GM12878 (cell line): ENCODE data around the gene EYA2. TPM values are rescaled to one million over a fixed set of nuclear protein-coding genes. Genes with fewer than 3 reads are reported as not detected.

Experiments
- ATAC-seq: fragments of 200-7000 bp; cut with Tn5 transposase; 3 replicates; pipeline ENCODE4 v1.9.1; 2020; ENCODE audit warnings: mild to moderate bottlenecking, moderate library complexity
- BruUV-seq: library from RNA; stranded (reverse); fragments of 400-500 nt; replicated peaks from 2 replicates; lab custom pipeline; 2021; lab: Mats Ljungman, UMichigan
- CTCF ChIA-PET: fragments of 300-600 bp; sonication (Branson Sonifier 250); formaldehyde crosslinking; extraction: SDS; loops from one replicate; lab custom pipeline; 2021; ENCODE audit warnings: inconsistent platforms; lab: Yijun Ruan, JAX
- POLR2A ChIA-PET: fragments of 350-600 bp; formaldehyde crosslinking; extraction: SDS; loops from one replicate; lab custom pipeline; 2021; ENCODE audit warnings: inconsistent platforms; lab: Charles Lee
- RAD21 ChIA-PET: fragments of 300-600 bp; sonication (Branson Sonifier 250); formaldehyde crosslinking; loops from one replicate; lab custom pipeline; 2023; ENCODE audit warnings: antibody characterized with exemption; ENCODE audit not compliant: unreplicated experiment; lab: Charles Lee
- SMC1A ChIA-PET: fragments of 300-600 bp; sonication (Branson Sonifier 250); formaldehyde crosslinking; loops from one replicate; lab custom pipeline; 2023; ENCODE audit not compliant: unreplicated experiment, uncharacterized antibody; lab: Charles Lee
- DNase-seq: peaks from one replicate; pipeline ENCODE4 v3.0.0-alpha.2; 2011; ENCODE audit warnings: low read depth, low spot score
- FAIRE-seq: peaks from 3 replicates; lab custom pipeline; 2011; peaks lifted over from hg19 to GRCh38; lab: Jason Lieb, UNC
- H2AFZ ChIP-seq: 2 replicates; pipeline ENCODE4 v1.6.0; 2011; ENCODE audit warnings: low read depth, low read length, control low read depth; ENCODE audit not compliant: control insufficient read depth
- H3K27ac ChIP-seq: 2 replicates; pipeline ENCODE4 v1.5.1; 2011; ENCODE audit warnings: control low read depth; ENCODE audit not compliant: control insufficient read depth, insufficient read depth
- H3K27me3 ChIP-seq, 2 experiments: replicated peaks in 1 of 2; 2 replicates each; pipeline versions ENCODE4 v1.6.0 to v1.6.1; 2011; ENCODE audit warnings: low read length in 1 of 2; ENCODE audit not compliant: control insufficient read depth in 2 of 2, insufficient read depth in 2 of 2
- H3K36me3 ChIP-seq, 2 experiments: 2 replicates each; pipeline ENCODE4 v1.5.1; 2011; ENCODE audit warnings: low read length in 1 of 2; ENCODE audit not compliant: control insufficient read depth in 2 of 2, insufficient read depth in 2 of 2
- H3K4me1 ChIP-seq: 2 replicates; pipeline ENCODE4 v1.6.1; 2011; ENCODE audit warnings: mild to moderate bottlenecking, low read length, moderate library complexity, mixed read lengths; ENCODE audit not compliant: control insufficient read depth, insufficient read depth
- H3K4me2 ChIP-seq: 2 replicates; pipeline ENCODE4 v1.6.0; 2011; ENCODE audit warnings: control low read depth; ENCODE audit not compliant: control insufficient read depth, insufficient read depth
- H3K4me3 ChIP-seq: fragments of 200-600 bp; sonication (generic); 2 replicates; pipeline ENCODE4 v1.5.1; 2016
- H3K79me2 ChIP-seq: 2 replicates; pipeline ENCODE4 v1.6.0; 2011; ENCODE audit warnings: low read length; ENCODE audit not compliant: control insufficient read depth, insufficient read depth
- H3K9ac ChIP-seq: 2 replicates; pipeline ENCODE4 v1.8.0; 2011; ENCODE audit warnings: low read length, control low read depth, mixed read lengths; ENCODE audit not compliant: control insufficient read depth, insufficient read depth
- H3K9me3 ChIP-seq: replicated peaks from 3 replicates; pipeline ENCODE4 v1.5.1; 2011; ENCODE audit warnings: mild to moderate bottlenecking, low read length; ENCODE audit not compliant: control insufficient read depth, insufficient read depth
- H4K20me1 ChIP-seq: 2 replicates; pipeline ENCODE4 v1.6.0; 2011; ENCODE audit not compliant: control insufficient read depth, insufficient read depth
- BACH1 ChIP-seq: fragments of 450-650 bp; IDR thresholded peaks from 2 replicates; pipeline ENCODE4 v1.6.1; 2017; ENCODE audit warnings: mild to moderate bottlenecking, borderline replicate concordance
- EGR1 ChIP-seq, 2 experiments: IDR thresholded peaks; 1 replicate in 1 of 2; 2 replicates in 1 of 2; pipeline ENCODE4 v1.6.1; 2011 to 2012; ENCODE audit warnings: low read depth in 2 of 2, low read length in 2 of 2, borderline replicate concordance in 1 of 2, mild to moderate bottlenecking in 1 of 2, moderate library complexity in 1 of 2
- MTA2 ChIP-seq: fragments of 450-650 bp; IDR thresholded peaks from 2 replicates; pipeline ENCODE4 v1.6.1; 2016; ENCODE audit warnings: low read depth, mild to moderate bottlenecking, moderate library complexity
- NRF1 ChIP-seq: conservative IDR thresholded peaks from 2 replicates; pipeline ENCODE4 v1.6.1; 2011; ENCODE audit warnings: mild to moderate bottlenecking, low read depth, low read length, improper control_type of control experiment
- RB1 ChIP-seq: fragments of 450-650 bp; formaldehyde crosslinking; IDR thresholded peaks from 2 replicates; pipeline ENCODE4 v1.6.1; 2017; ENCODE audit warnings: mild to moderate bottlenecking, borderline replicate concordance
- SMC3 ChIP-seq: IDR thresholded peaks from 2 replicates; pipeline ENCODE4 v1.6.1; 2011; ENCODE audit warnings: low read length, improper control_type of control experiment, borderline replicate concordance
- SUZ12 ChIP-seq: fragments of 200-600 bp; sonication (generic); IDR thresholded peaks from one replicate; pipeline ENCODE4 v1.6.1; 2018; ENCODE audit warnings: antibody characterized with exemption, mild to moderate bottlenecking; ENCODE audit not compliant: unreplicated experiment
- WGBS: methylation state at CpG from one replicate; pipeline ENCODE4 v1.1.6; 2016; ENCODE audit warnings: low lambda C conversion rate; ENCODE audit not compliant: insufficient replicate concordance, insufficient coverage; ENCODE audit errors: missing lambda C conversion rate; 5-methylcytosine and 5-hydroxymethylcytosine counted together
- in situ Hi-C: fragments of 300-500 bp; cut with MboI; formaldehyde crosslinking; loops from 9 replicates; pipeline ENCODE4 v1.14.3; 2018; ENCODE audit warnings: mixed read lengths
- intact Hi-C: fragments of 100-400 bp; cut with micrococcal nuclease; formaldehyde crosslinking; loops from one replicate; pipeline ENCODE4 v1.14.2; 2022; ENCODE audit not compliant: unreplicated experiment
- polyA plus RNA-seq, 11 experiments: library from polyadenylated mRNA; depleted of rRNA in 4 of 11; unstranded in 6 of 11; stranded (reverse) in 5 of 11; fragments of >200 nt; fragmentation: Nextera tagmentation in 4 of 11; fragmentation: Illumina TruSeq in 1 of 11; extraction: Ambion mirVana in 4 of 11; extraction: Trizol in 1 of 11; gene quantifications; 1 replicate in 1 of 11; 2 replicates in 10 of 11; pipeline versions ENCODE4 v1.2.1 to v1.2.3, GENCODE V29; 2011 to 2016; ENCODE audit warnings: inconsistent platforms in 2 of 11, missing spikeins in 2 of 11, low read depth in 1 of 11
- total RNA-seq, 4 experiments: library from RNA; depleted of rRNA in 3 of 4; stranded (reverse); fragments of >200 nt in 3 of 4; fragmentation: Illumina TruSeq in 1 of 4; extraction: Trizol in 1 of 4; gene quantifications; 2 replicates each; pipeline versions ENCODE4 v1.2.1 to v1.2.3, GENCODE V29; 2013 to 2021
- TF ChIP-seq, protein P1 (sequence below), 3 experiments: IDR thresholded peaks in 2 of 3; conservative IDR thresholded peaks in 1 of 3; 2 replicates each; pipeline ENCODE4 v1.5.1; 2011; ENCODE audit warnings: low read depth in 3 of 3, low read length in 3 of 3, mild to moderate bottlenecking in 3 of 3, control low read depth in 2 of 3, moderate library complexity in 2 of 3, inconsistent platforms in 1 of 3, mixed read lengths in 1 of 3; ENCODE audit not compliant: control insufficient read depth in 2 of 3, insufficient read depth in 1 of 3; ENCODE audit errors: extremely low read depth in 1 of 3
- TF ChIP-seq, protein P2 (sequence below): IDR thresholded peaks from 2 replicates; pipeline ENCODE4 v1.6.1; 2012; ENCODE audit warnings: low read length, inconsistent platforms
- TF ChIP-seq, protein P3 (sequence below): IDR thresholded peaks from 2 replicates; pipeline ENCODE4 v1.6.1; 2012; ENCODE audit warnings: low read depth, low read length, improper control_type of control experiment
- TF ChIP-seq, protein P4 (sequence below): IDR thresholded peaks from 2 replicates; pipeline ENCODE4 v1.6.1; 2011; ENCODE audit warnings: mild to moderate bottlenecking, low read depth, low read length, moderate library complexity; ENCODE audit not compliant: insufficient replicate concordance
- TF ChIP-seq, protein P5 (sequence below): fragments of 450-650 bp; conservative IDR thresholded peaks from 2 replicates; pipeline ENCODE4 v1.6.1; 2017; ENCODE audit warnings: mild to moderate bottlenecking, moderate library complexity

The EYA2 gene
- total and polyA plus RNA-seq, 10 of the 15 experiments (the other 5 are each of a cell fraction or from before 2014, with no cell fraction given) = 0.20 TPM; not detected in 9

DNA sequence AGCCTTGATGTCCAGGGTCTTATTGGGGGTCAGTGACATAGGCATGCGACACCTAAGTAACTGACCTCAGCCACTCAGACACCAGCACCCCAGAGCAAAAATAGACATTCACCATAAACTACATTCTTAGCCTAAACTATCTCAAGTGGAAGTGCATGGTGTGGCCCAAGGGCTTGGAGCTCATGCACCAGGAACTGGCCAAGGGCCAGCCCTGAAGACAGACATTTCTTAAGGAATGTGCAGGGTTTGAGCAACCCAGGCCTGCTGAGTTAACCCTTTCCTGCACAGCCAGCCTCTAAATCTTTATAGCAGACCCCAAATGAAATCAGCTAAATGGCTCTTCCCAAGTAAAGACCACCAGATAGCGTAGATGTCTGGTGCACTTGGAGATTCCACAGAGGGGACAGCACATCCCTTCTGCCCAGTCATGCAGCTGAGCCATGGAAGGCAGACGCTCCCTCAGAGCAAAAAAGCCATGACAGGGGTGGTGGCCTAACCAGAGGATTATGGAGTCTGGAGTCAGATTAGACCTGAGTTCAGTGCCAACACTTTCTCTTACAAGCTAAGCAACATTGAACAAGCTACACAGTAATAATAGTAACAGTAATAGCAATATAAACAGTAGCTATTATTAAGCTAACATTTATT is 239.3 kb downstream of the EYA2 start (continued):
- TF ChIP-seq, protein P1, sequence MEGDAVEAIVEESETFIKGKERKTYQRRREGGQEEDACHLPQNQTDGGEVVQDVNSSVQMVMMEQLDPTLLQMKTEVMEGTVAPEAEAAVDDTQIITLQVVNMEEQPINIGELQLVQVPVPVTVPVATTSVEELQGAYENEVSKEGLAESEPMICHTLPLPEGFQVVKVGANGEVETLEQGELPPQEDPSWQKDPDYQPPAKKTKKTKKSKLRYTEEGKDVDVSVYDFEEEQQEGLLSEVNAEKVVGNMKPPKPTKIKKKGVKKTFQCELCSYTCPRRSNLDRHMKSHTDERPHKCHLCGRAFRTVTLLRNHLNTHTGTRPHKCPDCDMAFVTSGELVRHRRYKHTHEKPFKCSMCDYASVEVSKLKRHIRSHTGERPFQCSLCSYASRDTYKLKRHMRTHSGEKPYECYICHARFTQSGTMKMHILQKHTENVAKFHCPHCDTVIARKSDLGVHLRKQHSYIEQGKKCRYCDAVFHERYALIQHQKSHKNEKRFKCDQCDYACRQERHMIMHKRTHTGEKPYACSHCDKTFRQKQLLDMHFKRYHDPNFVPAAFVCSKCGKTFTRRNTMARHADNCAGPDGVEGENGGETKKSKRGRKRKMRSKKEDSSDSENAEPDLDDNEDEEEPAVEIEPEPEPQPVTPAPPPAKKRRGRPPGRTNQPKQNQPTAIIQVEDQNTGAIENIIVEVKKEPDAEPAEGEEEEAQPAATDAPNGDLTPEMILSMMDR (IDR thresholded peaks at IDR 0.05 in 2 of 3, conservative IDR thresholded peaks at IDR 0.05 in 1 of 3; ENCODE audit: control insufficient read depth in 2 of 3, extremely low read depth in 1 of 3, insufficient read depth in 1 of 3, low read depth in 3 of 3, low read length in 3 of 3) = no peak
- TF ChIP-seq SMC3 (no peak), RB1 (no peak), NRF1 (no peak)
- TF ChIP-seq, all 136 proteins: peak for 0

DNA sequence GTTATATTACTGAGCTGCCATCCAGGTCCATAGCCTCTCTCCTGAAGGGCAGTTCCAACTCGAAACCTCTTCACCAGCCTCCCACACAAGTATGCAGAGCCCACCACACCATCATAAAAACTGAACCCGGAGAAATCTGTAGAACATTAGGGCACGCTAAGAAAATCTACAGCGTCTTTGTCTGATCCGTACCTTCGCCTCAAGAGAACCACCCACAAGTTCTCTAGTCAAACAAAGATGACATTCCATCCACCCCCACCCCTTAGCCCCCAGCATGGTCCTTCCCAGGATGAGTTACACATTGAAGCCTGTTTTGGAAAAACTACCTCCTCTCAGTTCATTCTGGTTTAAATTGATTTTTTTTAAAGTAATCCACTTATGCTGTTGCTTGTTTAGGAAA is 242.1 kb downstream of the EYA2 start:
- intact Hi-C loops (no loop called here), in situ Hi-C loops (no loop called here)
- Histone ChIP-seq H3K27ac (no peak overlapping the region), H4K20me1 (no peaks in the 10 kb centered on the region), H3K27me3 (no peaks in the 10 kb centered on the region; a peak in 1 of 4 replicates), H3K79me2 (no peaks in the 10 kb centered on the region), H3K4me1 (no peaks in the 10 kb centered on the region), H3K4me2 (no peak overlapping the region), H2AFZ (no peak overlapping the region), H3K9ac (no peak overlapping the region), H3K36me3 (no peaks in the 10 kb centered on the region), H3K9me3 (no peaks in the 10 kb centered on the region)
- RAD21 ChIA-PET = no interaction called here
- no TSS peak for BruUV-seq
- no peak for DNase-seq
- POLR2A ChIA-PET = no interaction called here
- SMC1A ChIA-PET = interaction anchor here (0.6 kb wide), 1 partner anchor 592 kb away, joined by 4 read pairs; no protein-coding TSS in a partner anchor
- WGBS = 76% methylated on average over 6 of the region's 6 CpGs
- CTCF ChIA-PET = no interaction called here
- FAIRE-seq = no peak
- ATAC-seq = no peak
- TF ChIP-seq EGR1 (IDR thresholded peaks at IDR 0.05; ENCODE audit: borderline replicate concordance in 1 of 2, low read depth in 2 of 2, low read length in 2 of 2) = no peak
- TF ChIP-seq SMC3 = no peak
- no peak for TF ChIP-seq SUZ12
- TF ChIP-seq, protein P2, sequence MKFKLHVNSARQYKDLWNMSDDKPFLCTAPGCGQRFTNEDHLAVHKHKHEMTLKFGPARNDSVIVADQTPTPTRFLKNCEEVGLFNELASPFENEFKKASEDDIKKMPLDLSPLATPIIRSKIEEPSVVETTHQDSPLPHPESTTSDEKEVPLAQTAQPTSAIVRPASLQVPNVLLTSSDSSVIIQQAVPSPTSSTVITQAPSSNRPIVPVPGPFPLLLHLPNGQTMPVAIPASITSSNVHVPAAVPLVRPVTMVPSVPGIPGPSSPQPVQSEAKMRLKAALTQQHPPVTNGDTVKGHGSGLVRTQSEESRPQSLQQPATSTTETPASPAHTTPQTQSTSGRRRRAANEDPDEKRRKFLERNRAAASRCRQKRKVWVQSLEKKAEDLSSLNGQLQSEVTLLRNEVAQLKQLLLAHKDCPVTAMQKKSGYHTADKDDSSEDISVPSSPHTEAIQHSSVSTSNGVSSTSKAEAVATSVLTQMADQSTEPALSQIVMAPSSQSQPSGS = no peak
- TF ChIP-seq, protein P3, sequence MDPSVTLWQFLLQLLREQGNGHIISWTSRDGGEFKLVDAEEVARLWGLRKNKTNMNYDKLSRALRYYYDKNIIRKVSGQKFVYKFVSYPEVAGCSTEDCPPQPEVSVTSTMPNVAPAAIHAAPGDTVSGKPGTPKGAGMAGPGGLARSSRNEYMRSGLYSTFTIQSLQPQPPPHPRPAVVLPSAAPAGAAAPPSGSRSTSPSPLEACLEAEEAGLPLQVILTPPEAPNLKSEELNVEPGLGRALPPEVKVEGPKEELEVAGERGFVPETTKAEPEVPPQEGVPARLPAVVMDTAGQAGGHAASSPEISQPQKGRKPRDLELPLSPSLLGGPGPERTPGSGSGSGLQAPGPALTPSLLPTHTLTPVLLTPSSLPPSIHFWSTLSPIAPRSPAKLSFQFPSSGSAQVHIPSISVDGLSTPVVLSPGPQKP = no peak
- no peak for TF ChIP-seq MTA2
- no peak for TF ChIP-seq BACH1
- TF ChIP-seq, protein P4, sequence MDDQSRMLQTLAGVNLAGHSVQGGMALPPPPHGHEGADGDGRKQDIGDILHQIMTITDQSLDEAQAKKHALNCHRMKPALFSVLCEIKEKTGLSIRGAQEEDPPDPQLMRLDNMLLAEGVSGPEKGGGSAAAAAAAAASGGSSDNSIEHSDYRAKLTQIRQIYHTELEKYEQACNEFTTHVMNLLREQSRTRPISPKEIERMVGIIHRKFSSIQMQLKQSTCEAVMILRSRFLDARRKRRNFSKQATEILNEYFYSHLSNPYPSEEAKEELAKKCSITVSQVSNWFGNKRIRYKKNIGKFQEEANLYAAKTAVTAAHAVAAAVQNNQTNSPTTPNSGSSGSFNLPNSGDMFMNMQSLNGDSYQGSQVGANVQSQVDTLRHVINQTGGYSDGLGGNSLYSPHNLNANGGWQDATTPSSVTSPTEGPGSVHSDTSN = no peak
- TF ChIP-seq, protein P5, sequence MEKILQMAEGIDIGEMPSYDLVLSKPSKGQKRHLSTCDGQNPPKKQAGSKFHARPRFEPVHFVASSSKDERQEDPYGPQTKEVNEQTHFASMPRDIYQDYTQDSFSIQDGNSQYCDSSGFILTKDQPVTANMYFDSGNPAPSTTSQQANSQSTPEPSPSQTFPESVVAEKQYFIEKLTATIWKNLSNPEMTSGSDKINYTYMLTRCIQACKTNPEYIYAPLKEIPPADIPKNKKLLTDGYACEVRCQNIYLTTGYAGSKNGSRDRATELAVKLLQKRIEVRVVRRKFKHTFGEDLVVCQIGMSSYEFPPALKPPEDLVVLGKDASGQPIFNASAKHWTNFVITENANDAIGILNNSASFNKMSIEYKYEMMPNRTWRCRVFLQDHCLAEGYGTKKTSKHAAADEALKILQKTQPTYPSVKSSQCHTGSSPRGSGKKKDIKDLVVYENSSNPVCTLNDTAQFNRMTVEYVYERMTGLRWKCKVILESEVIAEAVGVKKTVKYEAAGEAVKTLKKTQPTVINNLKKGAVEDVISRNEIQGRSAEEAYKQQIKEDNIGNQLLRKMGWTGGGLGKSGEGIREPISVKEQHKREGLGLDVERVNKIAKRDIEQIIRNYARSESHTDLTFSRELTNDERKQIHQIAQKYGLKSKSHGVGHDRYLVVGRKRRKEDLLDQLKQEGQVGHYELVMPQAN = no peak
- TF ChIP-seq, all 136 proteins: peak for 0
- no peak overlapping the region for H3K4me3 ChIP-seq
